Measurements from ENCODE around the gene KDF1.

The KDF1 gene

DNA sequence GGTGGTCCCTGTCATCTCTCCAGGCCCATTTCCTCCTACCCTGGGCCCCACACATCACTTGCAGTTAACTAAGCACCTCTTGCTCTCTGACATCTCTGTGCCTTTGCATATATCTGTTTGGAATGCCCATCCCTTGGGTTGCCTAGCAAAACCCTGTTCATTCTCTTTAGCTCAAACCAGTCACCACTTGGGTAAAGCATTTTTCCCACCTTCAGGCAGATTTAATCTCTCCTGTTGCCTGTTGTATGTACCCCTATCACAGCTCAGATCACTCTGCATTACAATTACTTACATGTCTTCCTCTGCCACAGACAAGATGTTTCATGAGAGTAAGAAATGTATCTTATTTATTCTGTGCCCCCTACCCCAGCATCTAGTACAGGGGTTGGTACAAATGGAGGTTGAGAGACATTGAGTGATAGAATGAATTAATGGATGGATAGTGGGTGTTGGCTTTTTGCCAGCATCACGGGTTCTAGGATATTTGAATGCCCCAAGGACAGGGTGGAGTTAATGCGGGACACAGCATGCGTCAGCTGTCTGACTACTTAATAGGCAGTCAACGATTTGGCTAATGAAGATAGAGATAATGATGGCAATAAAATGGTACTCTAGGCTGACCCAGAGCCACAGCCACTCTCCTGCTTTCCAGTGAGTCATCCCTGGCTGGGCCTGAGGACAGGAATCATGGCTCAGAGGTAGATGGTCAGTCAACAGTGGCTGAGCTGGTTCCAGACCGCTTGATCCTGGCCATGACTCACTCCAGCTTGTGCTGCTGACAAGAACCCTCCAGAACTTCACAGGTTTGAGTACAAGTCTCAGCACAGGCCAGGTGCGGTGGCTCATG is 53.0 kb downstream of the KDF1 start:
- Histone ChIP-seq H4K20me1 (ENCODE audit: low read depth, low read length) (no peaks in the 10 kb centered on the region), H3K4me2 (ENCODE audit: low read depth, low read length, poor library complexity, severe bottlenecking) (no peak overlapping the region), H3K9ac (ENCODE audit: low read length) (no peak overlapping the region), H3F3A (ENCODE audit: insufficient read depth) (peaks cover 5% of the 10 kb centered on the region; the same call in 1 of the 2 replicates), H2AFZ (ENCODE audit: low read depth, low read length, severe bottlenecking) (no peak overlapping the region), H3K36me3 (ENCODE audit: low read length) (no peaks in the 10 kb centered on the region), H3K27ac (ENCODE audit: low read depth, low read length) (no peak overlapping the region), H3K79me2 (ENCODE audit: insufficient read depth, low read length) (no peaks in the 10 kb centered on the region), H3K9me2 (replicated peaks; ENCODE audit: insufficient read depth, low read length) (no peaks in the 10 kb centered on the region), H3K27me3 (ENCODE audit: low read length) (no peaks in the 10 kb centered on the region), H3K9me3 (ENCODE audit: insufficient read depth, low read length) (no peaks in the 10 kb centered on the region), H3K4me3 (ENCODE audit: insufficient read depth, low read length, poor library complexity, severe bottlenecking) (no peak overlapping the region)
- TF ChIP-seq, protein P1, sequence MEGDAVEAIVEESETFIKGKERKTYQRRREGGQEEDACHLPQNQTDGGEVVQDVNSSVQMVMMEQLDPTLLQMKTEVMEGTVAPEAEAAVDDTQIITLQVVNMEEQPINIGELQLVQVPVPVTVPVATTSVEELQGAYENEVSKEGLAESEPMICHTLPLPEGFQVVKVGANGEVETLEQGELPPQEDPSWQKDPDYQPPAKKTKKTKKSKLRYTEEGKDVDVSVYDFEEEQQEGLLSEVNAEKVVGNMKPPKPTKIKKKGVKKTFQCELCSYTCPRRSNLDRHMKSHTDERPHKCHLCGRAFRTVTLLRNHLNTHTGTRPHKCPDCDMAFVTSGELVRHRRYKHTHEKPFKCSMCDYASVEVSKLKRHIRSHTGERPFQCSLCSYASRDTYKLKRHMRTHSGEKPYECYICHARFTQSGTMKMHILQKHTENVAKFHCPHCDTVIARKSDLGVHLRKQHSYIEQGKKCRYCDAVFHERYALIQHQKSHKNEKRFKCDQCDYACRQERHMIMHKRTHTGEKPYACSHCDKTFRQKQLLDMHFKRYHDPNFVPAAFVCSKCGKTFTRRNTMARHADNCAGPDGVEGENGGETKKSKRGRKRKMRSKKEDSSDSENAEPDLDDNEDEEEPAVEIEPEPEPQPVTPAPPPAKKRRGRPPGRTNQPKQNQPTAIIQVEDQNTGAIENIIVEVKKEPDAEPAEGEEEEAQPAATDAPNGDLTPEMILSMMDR (IDR thresholded peaks at IDR 0.05; ENCODE audit: insufficient read depth, low read length, poor library complexity, severe bottlenecking), result no peak
- TF ChIP-seq EZH2phosphoT487 (conservative IDR thresholded peaks at IDR 0.05; ENCODE audit: low read length), result no peak

DNA sequence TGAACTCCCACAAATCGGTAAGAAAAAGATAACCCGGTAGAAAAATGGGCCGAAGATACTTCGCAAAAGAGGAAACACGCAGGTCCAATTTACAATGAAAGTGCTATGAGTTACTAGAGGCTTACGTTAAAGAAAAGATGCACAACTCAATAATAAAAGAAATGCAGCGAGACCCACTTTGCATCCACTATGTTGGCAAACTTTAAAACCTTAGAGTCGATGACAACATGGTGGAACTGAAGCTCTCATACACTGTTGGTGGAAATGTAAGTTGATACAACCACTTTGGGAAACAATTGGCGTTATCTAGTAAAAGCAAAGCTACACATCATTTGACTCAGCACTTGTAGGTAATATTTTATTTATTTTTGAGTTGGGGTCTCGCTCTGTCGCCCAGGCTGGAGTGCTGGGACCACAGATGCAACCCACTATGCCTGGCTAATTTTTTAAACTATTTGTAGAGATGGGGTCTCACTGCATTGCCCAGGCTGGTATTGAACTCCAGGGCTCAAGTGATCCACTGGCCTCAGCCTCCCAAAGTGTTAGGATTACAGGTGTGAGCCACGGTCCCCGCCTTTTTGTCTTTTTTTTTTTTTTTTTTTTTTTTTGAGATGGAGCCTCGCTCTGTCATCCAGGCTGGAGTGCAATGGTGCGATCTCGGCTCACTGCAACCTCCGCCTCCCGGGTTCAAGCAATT is 59.3 kb downstream of the KDF1 start:
- H3F3A ChIP-seq (ENCODE audit: insufficient read depth), result peaks cover 5% of the 10 kb centered on the region; the same call in 1 of the 2 replicates
- H3K27ac ChIP-seq (ENCODE audit: low read depth, low read length), result no peak overlapping the region
- peaks cover 14% of the 10 kb centered on the region for H3K79me2 ChIP-seq (ENCODE audit: insufficient read depth, low read length)
- H3K4me2 ChIP-seq (ENCODE audit: low read depth, low read length, poor library complexity, severe bottlenecking), result peak overlapping the region; percentile 63
- H3K27me3 ChIP-seq (ENCODE audit: low read length), result no peaks in the 10 kb centered on the region
- TF ChIP-seq, protein P1 (IDR thresholded peaks at IDR 0.05; ENCODE audit: insufficient read depth, low read length, poor library complexity, severe bottlenecking), result no peak
- no peak for TF ChIP-seq EZH2phosphoT487 (conservative IDR thresholded peaks at IDR 0.05; ENCODE audit: low read length)
- H2AFZ ChIP-seq (ENCODE audit: low read depth, low read length, severe bottlenecking), result peak overlapping the region; percentile 62
- H3K4me3 ChIP-seq (ENCODE audit: insufficient read depth, low read length, poor library complexity, severe bottlenecking), result peak overlapping the region; percentile 83
- H3K9me3 ChIP-seq (ENCODE audit: insufficient read depth, low read length), result no peaks in the 10 kb centered on the region
- no peaks in the 10 kb centered on the region for H3K36me3 ChIP-seq (ENCODE audit: low read length)
- H4K20me1 ChIP-seq (ENCODE audit: low read depth, low read length), result no peaks in the 10 kb centered on the region
- no peaks in the 10 kb centered on the region for H3K9me2 ChIP-seq (replicated peaks; ENCODE audit: insufficient read depth, low read length)
- peak overlapping the region; percentile 80 for H3K9ac ChIP-seq (ENCODE audit: low read length)

DNA sequence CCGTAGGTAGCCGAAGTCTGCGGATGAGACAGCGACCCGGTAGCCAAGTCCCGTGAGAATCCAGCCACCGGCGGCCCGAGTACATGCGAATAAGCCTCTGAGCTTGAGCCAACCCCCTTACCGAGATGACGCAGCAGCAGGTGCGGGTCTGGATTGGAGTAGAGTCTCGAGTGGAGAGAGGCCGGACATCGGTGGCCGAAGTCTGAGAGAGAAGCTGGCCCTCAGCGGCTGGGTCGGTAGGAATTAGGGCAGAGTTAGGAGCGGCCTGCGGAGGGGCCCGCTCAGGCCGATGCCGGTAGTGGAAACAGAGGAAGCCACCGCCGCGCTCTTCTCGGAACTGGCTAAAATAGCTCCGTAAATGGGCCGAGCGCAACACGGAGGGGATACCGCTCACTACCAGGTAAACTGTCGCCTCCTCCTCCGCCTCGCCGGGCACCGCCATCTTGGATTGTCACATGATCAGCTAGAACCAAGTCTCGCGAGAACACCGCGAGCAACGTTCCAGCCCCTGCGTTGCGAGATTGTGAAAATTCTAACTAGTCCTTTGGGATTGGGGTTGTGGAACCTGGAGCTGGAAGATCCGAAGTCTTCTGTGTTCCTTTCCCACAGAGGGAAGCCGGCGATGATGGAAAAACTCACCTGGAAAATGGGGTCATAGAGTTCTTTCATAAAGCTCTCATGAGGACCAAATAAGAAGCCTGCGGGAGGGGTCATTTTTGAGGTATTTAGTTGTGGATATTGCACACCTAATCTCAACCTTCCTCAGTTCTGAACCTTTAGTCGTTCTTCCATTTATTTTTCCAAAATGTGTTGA is 60.1 kb downstream of the KDF1 start, which contains the start of gene GPATCH3:
Gene GPATCH3, minus strand, starts transcription at position 467 of the 814 bp plus-strand sequence. Its CDS starts 25 bp downstream, at position 442.
- Histone ChIP-seq H4K20me1 (ENCODE audit: low read depth, low read length) (no peaks in the 10 kb centered on the region), H3F3A (ENCODE audit: insufficient read depth) (peaks cover 5% of the 10 kb centered on the region; the same call in 1 of the 2 replicates), H3K27me3 (ENCODE audit: low read length) (no peaks in the 10 kb centered on the region), H3K4me3 (ENCODE audit: insufficient read depth, low read length, poor library complexity, severe bottlenecking) (peak within 1 kb of the TSS; percentile 83), H3K9ac (ENCODE audit: low read length) (peak within 1 kb of the TSS; percentile 80), H3K27ac (ENCODE audit: low read depth, low read length) (peak within 1 kb of the TSS; percentile 50), H3K36me3 (ENCODE audit: low read length) (no peaks in the 10 kb centered on the region), H3K79me2 (ENCODE audit: insufficient read depth, low read length) (peaks cover 14% of the 10 kb centered on the region), H2AFZ (ENCODE audit: low read depth, low read length, severe bottlenecking) (peak within 1 kb of the TSS; percentile 62), H3K9me2 (replicated peaks; ENCODE audit: insufficient read depth, low read length) (no peaks in the 10 kb centered on the region), H3K4me2 (ENCODE audit: low read depth, low read length, poor library complexity, severe bottlenecking) (peak within 1 kb of the TSS; percentile 63), H3K9me3 (ENCODE audit: insufficient read depth, low read length) (no peaks in the 10 kb centered on the region)
- no peak for TF ChIP-seq EZH2phosphoT487 (conservative IDR thresholded peaks at IDR 0.05; ENCODE audit: low read length)
- TF ChIP-seq, protein P1 (IDR thresholded peaks at IDR 0.05; ENCODE audit: insufficient read depth, low read length, poor library complexity, severe bottlenecking), result no peak
